Measurements from ENCODE around the gene PRSS38. TPM values are rescaled to one million over a fixed set of nuclear protein-coding genes. Genes with fewer than 3 reads are reported as not detected.
A peak's percentile ranks its signal among the peaks of the same experiment; 100 is the strongest.

The PRSS38 gene
- polyA plus RNA-seq, 3 donors, result not detected

DNA sequence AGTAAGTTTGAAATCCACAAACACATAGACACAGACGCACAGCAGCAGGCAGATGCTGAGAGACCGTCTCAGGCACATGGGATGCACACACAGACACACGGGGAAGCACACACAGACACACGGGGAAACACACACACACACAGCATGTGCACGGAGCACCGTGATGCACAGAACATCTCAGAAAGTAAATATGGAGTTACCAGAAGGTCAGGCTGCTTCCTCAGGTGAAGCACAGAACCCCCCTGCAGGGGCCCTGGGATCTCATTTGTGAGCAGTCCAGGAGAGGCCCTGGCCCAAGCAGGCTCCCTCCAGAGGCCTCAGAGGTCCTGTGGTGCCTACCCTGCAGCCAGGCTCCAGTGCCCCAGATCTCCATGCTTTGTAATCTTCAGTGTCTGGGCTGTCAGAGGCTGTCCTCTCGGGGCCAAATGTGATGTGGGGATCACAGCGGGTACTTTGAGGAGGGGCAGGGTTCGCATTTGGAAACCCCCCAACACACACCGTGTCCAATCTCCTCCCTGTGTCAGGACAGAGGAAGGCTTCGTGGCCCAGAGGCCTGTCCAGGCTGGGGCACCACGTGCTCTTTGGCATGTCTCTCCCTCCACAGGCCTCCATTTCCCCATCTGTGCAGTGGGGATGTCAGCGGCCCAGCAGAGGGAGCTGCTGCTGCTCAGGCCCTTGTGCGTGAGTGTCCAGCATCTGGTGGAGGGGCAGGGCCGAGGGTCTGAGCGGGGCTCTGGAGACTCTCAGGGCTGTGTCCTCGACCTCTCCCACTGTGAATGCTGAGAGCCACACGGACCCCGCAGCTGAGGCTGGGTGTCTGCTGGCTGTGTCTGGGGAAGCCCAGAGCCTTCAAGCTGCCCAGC is 23.0 kb upstream of the PRSS38 start:
- Histone ChIP-seq H3K4me2 (replicated peaks; ENCODE audit: extremely low read depth, low read length, poor library complexity, severe bottlenecking) (no peak overlapping the region), H3K79me2 (ENCODE audit: insufficient read depth, low read length) (no peaks in the 10 kb centered on the region), H3K9ac (ENCODE audit: insufficient read depth, low read length, poor library complexity, severe bottlenecking) (no peak overlapping the region), H3K9me3 (replicated peaks in 1 of 2; ENCODE audit: control insufficient read depth in 1 of 2, insufficient read depth in 1 of 2, low read length in 2 of 2) (no peaks in the 10 kb centered on the region), H3K4me3 (replicated peaks in 1 of 3; ENCODE audit: low read depth in 2 of 3, low read length in 3 of 3) (no peak overlapping the region), H2AFZ (ENCODE audit: insufficient read depth, low read depth, low read length, poor library complexity, severe bottlenecking) (no peak overlapping the region), H3K27me3 (ENCODE audit: control insufficient read depth in 2 of 2, insufficient read depth in 2 of 2, low read length in 2 of 2) (peaks cover 0 to 17% of the 10 kb centered on the region in 2 donors), H3K27ac (ENCODE audit: low read depth in 1 of 2, low read length in 2 of 2) (no peak overlapping the region), H3K4me1 (ENCODE audit: control insufficient read depth in 1 of 2, insufficient read depth in 2 of 2, low read length in 2 of 2) (peaks cover 9 to 10% of the 10 kb centered on the region in 2 donors), H3K36me3 (replicated peaks in 1 of 2; ENCODE audit: control insufficient read depth in 1 of 2, insufficient read depth in 2 of 2, low read length in 2 of 2) (no peaks in the 10 kb centered on the region), H4K20me1 (ENCODE audit: insufficient read depth, low read length) (no peaks in the 10 kb centered on the region)
- Mint-ChIP-seq H3K36me3 (no peaks in the 10 kb centered on the region), H3K9me3 (peaks cover 0 to 1% (median 0%) of the 10 kb centered on the region in 7 donors), H3K4me1 (peaks cover 7% of the 10 kb centered on the region), H3K27me3 (ENCODE audit: low read depth in 3 of 3) (peaks cover 14 to 20% (median 17%) of the 10 kb centered on the region in 3 donors), H3K27ac (no peak overlapping the region), H3K4me3 (no peak overlapping the region)
- WGBS (ENCODE audit: insufficient coverage), result 92% methylated on average over 13 of the region's 19 CpGs
- TF ChIP-seq CTCF (IDR thresholded peaks at IDR 0.05), result no peak
- intact Hi-C loops (cut with micrococcal nuclease), result no loop called here
- no peak for DNase-seq

DNA sequence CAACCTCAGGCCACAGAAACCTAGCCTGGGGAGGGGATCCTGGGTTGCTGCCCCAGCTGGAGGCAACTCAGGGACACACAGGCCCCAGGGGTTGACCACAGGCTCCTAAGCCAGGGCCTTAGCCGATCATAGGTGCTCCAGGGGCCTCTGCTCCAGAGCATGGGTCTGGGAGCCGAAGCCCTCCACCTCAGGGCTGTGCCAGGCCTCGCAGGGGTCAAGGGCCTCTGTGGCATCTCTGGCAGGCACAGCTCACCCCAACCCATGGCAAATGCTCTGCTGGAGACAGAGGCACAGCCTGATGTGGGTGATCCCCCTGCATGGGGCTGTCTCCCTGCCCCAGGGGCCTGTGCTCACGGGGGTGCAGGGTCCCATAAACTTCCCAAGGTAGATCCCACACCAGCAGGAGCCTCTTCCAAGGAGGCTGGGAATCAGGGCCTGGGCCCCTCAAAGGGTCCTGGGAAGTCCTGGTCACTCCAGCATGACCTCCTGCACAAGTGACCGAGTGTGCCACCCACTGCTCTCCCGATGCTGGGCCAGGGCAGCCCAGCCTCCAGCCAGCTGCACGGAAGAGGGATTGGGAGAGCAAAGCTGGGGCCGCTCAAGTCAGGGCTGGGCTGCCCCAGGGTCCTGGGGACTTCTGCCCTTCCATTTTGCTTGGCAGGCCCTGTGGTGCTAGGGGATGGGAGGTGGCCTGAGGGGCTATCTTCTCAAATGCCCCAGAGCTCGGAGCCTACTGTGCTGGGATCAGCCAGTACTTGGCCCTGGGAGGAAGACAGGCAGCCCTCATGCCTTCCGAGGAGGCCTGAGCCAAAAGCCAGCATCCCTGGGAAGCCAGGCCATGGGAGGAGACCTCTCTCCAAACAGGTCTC is 22.2 kb upstream of the PRSS38 start:
- H3K27me3 Mint-ChIP-seq (ENCODE audit: low read depth in 3 of 3), result peaks cover 13 to 18% (median 16%) of the 10 kb centered on the region in 3 donors
- no peaks in the 10 kb centered on the region for H4K20me1 ChIP-seq (ENCODE audit: insufficient read depth, low read length)
- no peak for DNase-seq

More for the DNA sequence above, 22.2 kb upstream of the PRSS38 start:
- Mint-ChIP-seq H3K36me3 (no peaks in the 10 kb centered on the region), H3K4me1 (peaks cover 5% of the 10 kb centered on the region), H3K9me3 (no peaks in the 10 kb centered on the region), H3K4me3 (no peak overlapping the region), H3K27ac (peak overlapping the region in 1 of 7 donors; percentile 64)
- Histone ChIP-seq H3K36me3 (replicated peaks in 1 of 2; ENCODE audit: control insufficient read depth in 1 of 2, insufficient read depth in 2 of 2, low read length in 2 of 2) (no peaks in the 10 kb centered on the region), H3K9me3 (replicated peaks in 1 of 2; ENCODE audit: control insufficient read depth in 1 of 2, insufficient read depth in 1 of 2, low read length in 2 of 2) (no peaks in the 10 kb centered on the region), H3K27me3 (ENCODE audit: control insufficient read depth in 2 of 2, insufficient read depth in 2 of 2, low read length in 2 of 2) (peaks cover 0 to 15% of the 10 kb centered on the region in 2 donors), H3K27ac (ENCODE audit: low read depth in 1 of 2, low read length in 2 of 2) (no peak overlapping the region), H2AFZ (ENCODE audit: insufficient read depth, low read depth, low read length, poor library complexity, severe bottlenecking) (no peak overlapping the region), H3K4me1 (ENCODE audit: control insufficient read depth in 1 of 2, insufficient read depth in 2 of 2, low read length in 2 of 2) (peaks cover 6 to 7% of the 10 kb centered on the region in 2 donors), H3K4me2 (replicated peaks; ENCODE audit: extremely low read depth, low read length, poor library complexity, severe bottlenecking) (no peak overlapping the region), H3K4me3 (replicated peaks in 1 of 3; ENCODE audit: low read depth in 2 of 3, low read length in 3 of 3) (no peak overlapping the region), H3K79me2 (ENCODE audit: insufficient read depth, low read length) (no peaks in the 10 kb centered on the region), H3K9ac (ENCODE audit: insufficient read depth, low read length, poor library complexity, severe bottlenecking) (no peak overlapping the region)
- WGBS (ENCODE audit: insufficient coverage), result 92% methylated on average over 9 of the region's 10 CpGs
- no peak for TF ChIP-seq CTCF (IDR thresholded peaks at IDR 0.05)
- intact Hi-C loops (cut with micrococcal nuclease), result no loop called here

Data from CD14-positive monocyte (primary cell).